GM21447 (cell line): ENCODE data around the gene RIC8B.

Source experiments
- ATAC-seq: cut with Tn5 transposase; IDR thresholded peaks from one replicate; pipeline ENCODE4 v1.9.1; 2021; ENCODE audit not compliant: unreplicated experiment

The RIC8B gene

GRCh38 chr12:106757623-106758348, 16.7 kb upstream of the RIC8B start:
- ATAC-seq = no peak

DNA sequence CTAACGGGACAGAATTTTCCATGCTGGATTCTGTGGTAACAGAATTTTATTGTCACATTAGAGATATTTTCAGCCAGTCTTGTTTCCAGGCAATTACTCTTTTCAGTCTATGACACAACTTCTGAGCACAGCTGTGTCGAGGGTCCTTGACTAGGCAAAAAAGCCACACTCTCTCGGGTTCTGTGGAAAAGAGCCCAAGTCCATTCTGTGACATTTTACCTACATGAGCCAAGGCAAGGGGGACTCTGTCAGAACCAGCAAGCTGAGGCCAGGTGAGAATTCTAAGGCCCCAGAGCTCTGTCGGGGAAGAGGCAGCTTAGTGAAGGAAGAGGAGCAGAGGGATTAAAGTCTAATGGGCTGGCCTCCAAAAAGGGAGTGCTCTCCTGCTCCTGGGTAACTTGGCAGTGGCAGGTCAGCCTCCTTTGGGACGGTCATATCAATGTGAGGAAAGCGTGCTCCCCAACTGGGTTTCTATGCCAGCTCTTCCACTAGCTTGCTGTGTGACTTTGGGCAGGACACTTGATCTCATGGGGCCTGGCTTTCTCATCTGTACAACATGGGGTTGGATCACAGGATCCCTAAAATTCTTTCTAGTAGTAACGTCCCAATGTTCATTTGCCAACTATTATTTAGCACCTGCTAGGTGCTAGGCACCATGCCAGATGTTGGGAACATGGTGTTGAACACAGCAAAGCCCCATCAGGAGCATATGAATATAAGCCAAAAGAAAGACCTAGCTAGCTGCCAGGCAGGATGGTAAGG, 16.0 kb upstream of the RIC8B start:
- no peak for ATAC-seq

- peak; percentile 27 for ATAC-seq
Measured at GRCh38 chr12:106759526-106760183, 14.8 kb upstream of the RIC8B start.

GRCh38 chr12:106760184-106760531, 14.3 kb upstream of the RIC8B start:
- peak; percentile 99 for ATAC-seq

DNA sequence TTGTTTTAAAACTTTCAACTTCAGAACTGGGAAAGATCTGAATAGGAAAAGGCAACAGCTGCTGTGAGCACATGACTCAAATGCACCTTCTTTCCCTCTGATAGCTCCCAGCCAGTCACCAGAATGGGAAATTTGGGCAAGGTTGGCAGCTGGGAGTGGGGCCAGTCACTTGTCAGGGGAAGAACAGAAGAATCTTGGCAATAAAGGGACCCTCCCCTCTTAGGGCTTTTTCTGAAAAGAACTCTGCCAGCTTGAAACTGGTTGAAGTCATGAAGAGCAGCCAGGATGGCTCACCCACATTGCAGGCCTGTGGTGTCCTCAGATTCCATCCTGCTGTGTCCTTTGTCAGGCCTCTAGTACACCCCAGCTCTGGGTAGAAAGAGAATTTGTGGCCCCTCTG, 10.3 kb upstream of the RIC8B start:
- no peak for ATAC-seq

DNA sequence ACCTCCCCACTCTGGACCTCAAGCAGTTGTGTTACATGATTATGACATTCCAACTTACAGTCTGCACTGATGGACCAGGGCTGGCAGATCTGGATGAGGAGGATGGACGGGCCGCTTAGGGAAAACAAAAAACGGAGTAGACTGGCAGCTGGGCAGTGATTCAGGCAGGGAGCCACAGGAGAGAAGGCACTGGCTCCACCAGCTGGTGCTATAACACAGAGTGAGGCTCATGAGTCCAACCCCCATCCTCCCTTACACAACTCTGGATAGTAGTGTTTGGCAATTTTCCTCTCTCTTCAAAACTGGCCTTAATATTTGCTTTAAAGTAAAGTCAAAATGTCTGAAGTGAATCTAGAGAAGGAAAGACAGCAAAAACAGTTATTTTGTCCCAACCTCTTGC, 9.7 kb upstream of the RIC8B start:
- no peak for ATAC-seq

DNA sequence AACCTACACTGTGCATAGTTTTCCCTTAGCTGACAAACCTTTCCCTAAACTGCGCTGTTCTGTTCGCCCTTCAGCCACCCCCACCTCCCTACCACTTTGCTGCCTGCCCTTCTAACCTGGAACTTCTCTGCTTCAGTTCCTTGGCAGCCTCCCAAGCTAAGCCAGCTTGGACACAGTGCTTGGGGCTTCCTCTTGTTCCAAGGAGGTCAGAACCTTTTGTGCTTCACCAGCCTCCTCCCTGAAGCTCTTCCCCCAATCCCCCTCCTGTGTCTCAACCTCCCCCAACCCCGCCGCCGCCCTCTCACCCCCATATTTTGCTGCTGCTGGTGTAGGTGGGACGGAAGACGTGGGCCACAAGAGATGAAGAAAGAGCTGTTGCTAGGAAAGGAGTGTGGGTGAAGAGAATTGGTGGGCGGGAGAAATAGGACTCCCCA, 8.1 kb upstream of the RIC8B start:
- no peak for ATAC-seq

DNA sequence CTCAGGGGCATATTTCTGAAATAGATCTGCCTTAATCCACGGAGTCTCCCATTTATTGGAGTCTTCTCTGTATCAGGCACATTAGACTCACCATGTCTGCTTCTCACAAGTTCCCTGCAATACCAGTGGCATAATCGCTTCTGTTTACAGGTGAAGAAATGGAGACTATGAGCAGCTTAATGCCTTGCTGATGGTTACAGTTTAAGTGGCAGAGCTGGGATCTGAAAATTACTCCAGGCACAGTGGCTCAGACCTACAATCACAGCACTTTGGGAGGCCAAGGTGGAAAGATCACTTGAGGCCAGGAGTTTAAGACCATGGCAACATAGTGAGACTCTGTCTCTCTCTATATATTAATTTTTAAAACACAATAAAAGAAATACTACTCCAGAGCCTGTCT, 7.3 kb upstream of the RIC8B start:
- ATAC-seq = no peak

DNA sequence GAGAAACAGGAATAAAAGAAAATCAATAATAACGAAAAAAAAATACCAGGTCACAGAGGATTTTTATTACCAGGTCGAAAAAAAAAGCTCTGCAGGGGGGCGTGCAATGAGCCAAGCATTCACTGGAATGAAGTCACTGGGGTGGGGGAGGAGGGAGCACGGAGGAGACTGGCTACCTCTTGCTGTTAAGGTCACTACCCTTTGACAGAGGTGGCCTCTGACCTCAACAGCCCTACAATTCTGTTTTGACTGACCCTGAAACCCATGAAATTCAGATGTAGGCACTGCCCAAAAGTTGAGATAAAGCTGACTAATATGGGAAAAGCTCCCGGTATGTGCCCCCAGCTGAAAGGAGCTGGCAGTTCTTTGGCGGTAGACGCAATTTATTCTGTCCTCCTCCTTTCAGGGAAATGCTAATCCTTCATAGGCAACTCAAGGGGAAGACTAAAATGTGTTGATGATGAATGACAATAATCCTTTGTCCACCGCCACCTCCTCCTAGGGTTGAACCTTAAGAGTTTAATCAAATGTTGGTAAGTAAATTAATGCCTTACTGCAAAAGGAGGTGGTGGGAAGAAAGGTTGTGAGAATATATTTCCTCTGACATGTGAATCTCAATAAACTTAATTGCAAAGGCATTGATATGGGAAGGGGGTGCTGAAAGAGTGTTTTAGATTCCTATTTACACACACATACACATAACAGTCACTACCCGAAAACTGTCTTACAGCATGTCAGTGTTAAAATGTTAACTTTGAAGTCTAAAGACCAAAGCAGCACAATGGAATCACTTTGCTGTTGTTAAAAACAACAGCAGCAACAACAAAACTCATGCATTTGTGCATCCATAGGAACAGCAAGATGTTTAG, 6.3 kb upstream of the RIC8B start:
- no peak for ATAC-seq

- ATAC-seq = no peak
Measured at GRCh38 chr12:106769078-106769477, 5.4 kb upstream of the RIC8B start.

DNA sequence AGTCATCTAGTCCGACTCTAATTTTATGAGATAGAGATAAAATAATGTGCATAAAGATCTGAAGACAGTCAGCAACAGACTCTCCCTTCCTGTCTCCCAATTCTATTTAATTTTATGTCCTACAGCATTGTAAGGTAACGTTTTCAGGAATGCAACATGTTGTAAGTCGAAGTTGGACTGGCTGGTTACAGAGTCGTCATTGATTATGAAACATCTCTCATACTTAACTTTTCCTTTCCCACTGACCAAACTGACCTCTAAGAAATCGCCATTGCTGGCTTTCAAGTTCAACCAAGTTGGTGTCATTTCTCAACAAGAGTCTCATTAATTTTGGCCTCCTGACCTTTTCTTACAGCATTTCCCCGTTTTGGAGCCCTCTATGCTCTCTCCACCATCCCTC, 4.9 kb upstream of the RIC8B start:
- no peak for ATAC-seq

DNA sequence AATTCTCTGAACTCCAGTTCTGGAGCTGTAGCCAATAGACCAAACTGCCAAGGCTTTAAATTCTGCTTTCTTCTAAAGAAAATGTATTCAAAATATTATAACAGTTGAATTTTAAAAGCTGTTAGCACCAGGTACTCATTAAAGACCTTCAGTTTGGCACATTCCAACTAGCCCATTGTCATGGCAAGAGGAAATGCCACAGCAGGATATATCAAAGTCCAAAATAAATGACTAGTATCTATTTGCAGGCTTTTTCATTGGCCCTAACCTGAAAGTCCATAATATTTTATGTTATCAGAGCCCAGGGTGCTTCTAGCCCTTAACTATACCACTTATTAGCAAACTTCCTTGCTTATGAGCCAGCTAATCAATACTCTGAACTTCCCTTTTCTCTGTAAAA, 3.1 kb upstream of the RIC8B start:
- no peak for ATAC-seq

DNA sequence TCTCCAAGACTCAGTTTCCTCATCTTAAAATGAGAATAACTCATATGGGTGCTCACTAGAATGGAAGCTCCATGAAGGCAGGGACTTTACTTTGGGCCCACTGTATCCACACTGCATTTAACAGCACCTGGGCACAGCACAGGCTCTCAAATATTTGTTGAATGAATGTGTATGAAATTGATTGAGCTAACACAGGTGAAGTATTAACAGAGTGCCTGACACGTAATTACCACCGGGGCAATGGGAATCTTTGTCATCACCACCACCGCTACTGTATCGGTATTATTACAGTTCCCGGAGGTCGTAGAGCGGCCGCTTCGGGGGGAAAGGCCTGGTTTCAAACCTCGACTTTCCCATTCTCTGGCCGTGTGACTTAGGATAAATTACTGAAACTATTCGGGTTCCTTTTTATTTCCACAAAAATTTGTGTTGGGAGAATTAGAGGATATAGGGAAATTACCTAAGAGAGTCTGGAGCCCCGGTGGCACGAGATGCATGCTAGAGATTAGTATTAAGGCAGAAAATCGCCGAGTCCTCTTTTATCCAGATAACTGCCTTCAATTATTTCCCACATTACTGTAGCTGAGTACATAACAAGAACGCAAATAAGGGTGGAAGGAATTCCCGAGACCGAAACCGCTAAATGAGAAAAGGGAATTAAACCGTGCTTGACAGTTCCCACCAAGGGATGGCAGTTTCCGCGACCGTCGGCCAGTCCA, 1.0 kb upstream of the RIC8B start:
- ATAC-seq = no peak

- ATAC-seq = no peak
Measured at GRCh38 chr12:106774808-106775524, 484 bp downstream of the RIC8B start.

GRCh38 chr12:106776897-106777296, 2.4 kb downstream of the RIC8B start:
- ATAC-seq = no peak

DNA sequence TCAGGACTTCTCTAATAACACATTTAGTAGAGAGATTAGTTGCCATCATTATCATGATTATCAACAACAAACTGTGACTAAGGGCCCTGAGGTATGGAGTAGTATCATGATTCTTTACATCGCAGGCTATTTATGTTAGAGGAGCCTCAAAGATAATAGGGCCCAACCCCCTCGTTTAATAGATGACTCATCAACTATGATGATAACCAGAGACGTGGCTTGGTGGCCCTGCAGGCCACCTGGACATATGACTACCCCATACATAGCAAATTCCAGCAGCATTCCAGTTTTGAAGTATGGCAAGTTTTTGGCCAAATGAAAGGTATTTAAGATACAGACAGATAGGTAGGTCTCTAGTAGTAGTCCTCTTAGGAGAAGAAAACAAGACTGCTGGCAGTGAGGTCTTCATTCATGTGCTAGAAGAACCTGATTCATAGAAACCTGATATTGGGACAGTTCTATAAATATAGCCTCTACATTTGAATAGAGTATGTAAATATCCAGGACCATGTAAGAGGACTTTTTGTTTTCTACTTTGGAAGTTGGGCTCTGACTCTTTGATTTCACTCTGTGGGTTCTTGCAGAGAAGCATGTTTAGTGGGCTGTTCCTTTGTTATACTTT, 5.6 kb downstream of the RIC8B start:
- ATAC-seq = no peak

DNA sequence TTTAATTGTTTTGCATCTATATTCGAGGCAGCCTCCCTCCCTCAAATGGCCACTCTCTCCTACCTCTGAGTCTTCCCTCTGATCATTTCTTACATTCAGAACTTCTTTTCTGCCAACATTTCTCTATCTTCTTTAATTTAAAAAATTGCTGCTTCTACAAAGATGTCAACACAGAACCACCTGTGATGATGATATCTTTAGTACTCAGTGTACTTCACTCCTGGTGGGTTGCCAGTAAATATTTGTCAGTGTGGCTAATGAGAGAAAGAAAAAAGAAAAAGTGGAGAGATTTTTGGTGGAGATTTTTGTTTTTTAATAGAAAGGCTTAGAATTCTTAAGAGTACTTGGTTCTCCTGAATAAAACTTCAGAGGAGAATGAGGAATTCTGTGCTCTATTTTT, 8.1 kb downstream of the RIC8B start:
- ATAC-seq = no peak

GRCh38 chr12:106783515-106783914, 9.0 kb downstream of the RIC8B start:
- no peak for ATAC-seq

- ATAC-seq = no peak
Measured at GRCh38 chr12:106790020-106790419, 15.5 kb downstream of the RIC8B start.
